ENCODE data around the gene ITSN1.

DNA sequence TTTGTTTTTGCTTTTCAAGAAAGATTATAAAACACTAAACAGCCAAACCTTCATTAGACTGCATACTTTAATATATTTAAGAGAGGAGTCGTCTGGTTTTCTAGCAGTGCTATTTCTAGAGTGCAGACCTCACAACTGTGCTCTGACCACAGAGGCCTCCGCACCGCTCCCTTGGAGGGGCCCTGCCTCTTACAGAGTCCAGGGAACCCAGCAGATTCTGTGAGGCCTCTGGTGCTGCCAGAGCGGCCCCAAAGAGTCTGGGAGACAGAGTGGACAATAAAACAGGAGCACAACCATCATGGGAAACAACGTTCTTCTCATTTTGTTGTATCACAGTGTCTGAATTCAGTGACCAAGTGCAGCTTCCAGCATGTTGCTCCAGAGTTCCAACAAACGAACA lies 267.5 kb downstream of the ITSN1 start:
- TF ChIP-seq, protein P1, sequence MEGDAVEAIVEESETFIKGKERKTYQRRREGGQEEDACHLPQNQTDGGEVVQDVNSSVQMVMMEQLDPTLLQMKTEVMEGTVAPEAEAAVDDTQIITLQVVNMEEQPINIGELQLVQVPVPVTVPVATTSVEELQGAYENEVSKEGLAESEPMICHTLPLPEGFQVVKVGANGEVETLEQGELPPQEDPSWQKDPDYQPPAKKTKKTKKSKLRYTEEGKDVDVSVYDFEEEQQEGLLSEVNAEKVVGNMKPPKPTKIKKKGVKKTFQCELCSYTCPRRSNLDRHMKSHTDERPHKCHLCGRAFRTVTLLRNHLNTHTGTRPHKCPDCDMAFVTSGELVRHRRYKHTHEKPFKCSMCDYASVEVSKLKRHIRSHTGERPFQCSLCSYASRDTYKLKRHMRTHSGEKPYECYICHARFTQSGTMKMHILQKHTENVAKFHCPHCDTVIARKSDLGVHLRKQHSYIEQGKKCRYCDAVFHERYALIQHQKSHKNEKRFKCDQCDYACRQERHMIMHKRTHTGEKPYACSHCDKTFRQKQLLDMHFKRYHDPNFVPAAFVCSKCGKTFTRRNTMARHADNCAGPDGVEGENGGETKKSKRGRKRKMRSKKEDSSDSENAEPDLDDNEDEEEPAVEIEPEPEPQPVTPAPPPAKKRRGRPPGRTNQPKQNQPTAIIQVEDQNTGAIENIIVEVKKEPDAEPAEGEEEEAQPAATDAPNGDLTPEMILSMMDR (IDR thresholded peaks at IDR 0.05), result no peak
- no peak for TF ChIP-seq POLR2A (IDR thresholded peaks at IDR 0.05; ENCODE audit: low read depth)
- no peak for TF ChIP-seq POLR2AphosphoS5 (IDR thresholded peaks at IDR 0.05)
- no peak for TF ChIP-seq EP300 (IDR thresholded peaks at IDR 0.05)

All from esophagus muscularis mucosa (tissue), 4 donors.